NT2/D1 (cell line): ENCODE results near the gene NAA15.
"Not testable (repeated sequence)": the region's sequence is repeated elsewhere in the genome, so short reads cannot be mapped to it uniquely, and the experiment has no call there.

Experiments used
- DNase-seq: peaks from one replicate; pipeline ENCODE4 v3.0.0-alpha.2; 2011; ENCODE audit warnings: low read depth, low spot score
- H3K27me3 ChIP-seq: 2 replicates; pipeline ENCODE4 v1.6.0; 2011; ENCODE audit warnings: mild to moderate bottlenecking; ENCODE audit not compliant: insufficient read length, insufficient read depth
- H3K36me3 ChIP-seq: 2 replicates; pipeline ENCODE4 v1.6.1; 2011; ENCODE audit warnings: mild to moderate bottlenecking, low read length, mixed read lengths; ENCODE audit not compliant: insufficient read depth, insufficient read length
- H3K4me1 ChIP-seq: 2 replicates; pipeline ENCODE4 v1.5.1; 2011; ENCODE audit not compliant: insufficient read depth, insufficient read length
- H3K4me3 ChIP-seq: 2 replicates; pipeline ENCODE4 v1.5.1; 2011; ENCODE audit warnings: low read depth; ENCODE audit not compliant: insufficient read length
- H3K9ac ChIP-seq: 2 replicates; pipeline ENCODE4 v1.6.0; 2011; ENCODE audit warnings: low read depth; ENCODE audit not compliant: insufficient read length
- H3K9me3 ChIP-seq: 2 replicates; pipeline ENCODE4 v1.5.1; 2011; ENCODE audit warnings: mild to moderate bottlenecking, low read length; ENCODE audit not compliant: insufficient read depth
- SUZ12 ChIP-seq: IDR thresholded peaks from 2 replicates; pipeline ENCODE4 v1.6.1; 2011; ENCODE audit not compliant: insufficient read length, insufficient read depth; ENCODE audit errors: extremely low read depth
- YY1 ChIP-seq: IDR thresholded peaks from 2 replicates; pipeline ENCODE4 v1.6.1; 2011; ENCODE audit not compliant: insufficient read length, insufficient read depth
- ZNF274 ChIP-seq: IDR thresholded peaks from 2 replicates; pipeline ENCODE4 v1.6.1; 2011; ENCODE audit warnings: mild to moderate bottlenecking, low read depth, low read length

NAA15 gene

GRCh38 chr4:139300431-139301112 lies 733 bp upstream of the NAA15 start:
- H3K27me3 ChIP-seq = no peaks in the 10 kb centered on the region
- peak overlapping the region; percentile 91 for H3K9ac ChIP-seq
- H3K4me1 ChIP-seq = no peaks in the 10 kb centered on the region
- TF ChIP-seq YY1 = no peak
- TF ChIP-seq ZNF274 = no peak
- no peak for TF ChIP-seq SUZ12
- peaks cover 6% of the 10 kb centered on the region; the same call in 1 of the 2 replicates for H3K9me3 ChIP-seq
- peak overlapping the region; percentile 93 for H3K4me3 ChIP-seq
- peaks cover 16% of the 10 kb centered on the region for H3K36me3 ChIP-seq
- no peak for DNase-seq

- Histone ChIP-seq H3K36me3 (peaks cover 24% of the 10 kb centered on the region), H3K27me3 (no peaks in the 10 kb centered on the region), H3K9ac (peak within 1 kb of the TSS; percentile 98), H3K4me3 (peak within 1 kb of the TSS; percentile 93), H3K9me3 (peaks cover 6% of the 10 kb centered on the region; the same call in 1 of the 2 replicates), H3K4me1 (no peaks in the 10 kb centered on the region)
- DNase-seq = no peak
- no peak for TF ChIP-seq SUZ12
- TF ChIP-seq ZNF274 = no peak
- TF ChIP-seq YY1 = no peak
Observed at GRCh38 chr4:139301821-139302611, 711 bp downstream of the NAA15 start, which contains the start of gene NDUFC1. Gene NDUFC1 (minus strand): TSS chr4:139302477. CDS start chr4:139295798, 6,679 bp downstream.

DNA sequence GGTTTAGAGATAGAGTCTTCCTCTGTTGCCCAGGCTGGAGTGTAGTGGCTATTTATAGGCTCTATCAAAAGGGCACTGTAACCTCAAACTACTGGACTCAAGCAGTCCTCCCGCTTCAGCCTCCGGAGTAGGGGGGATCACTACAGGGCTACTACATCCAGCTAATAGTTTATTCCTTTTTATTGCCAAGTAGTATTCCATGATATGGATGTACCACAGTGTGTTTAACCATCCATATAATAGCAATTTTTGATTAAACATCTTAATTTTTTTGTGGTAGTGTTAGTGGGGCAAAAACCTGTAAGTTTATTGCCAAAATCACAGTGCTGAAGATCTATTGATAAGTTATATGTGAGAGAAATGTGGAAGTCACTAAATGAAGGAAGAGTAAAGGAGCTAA lies 3.6 kb downstream of the NAA15 start:
- Histone ChIP-seq H3K9ac (no peak overlapping the region), H3K27me3 (no peaks in the 10 kb centered on the region), H3K36me3 (peaks cover 30% of the 10 kb centered on the region), H3K4me3 (no peak overlapping the region), H3K4me1 (no peaks in the 10 kb centered on the region), H3K9me3 (peaks cover 6% of the 10 kb centered on the region; the same call in 1 of the 2 replicates)
- no peak for DNase-seq
- TF ChIP-seq SUZ12 (no peak), ZNF274 (no peak), YY1 (no peak)

GRCh38 chr4:139311909-139312308 lies 10.6 kb downstream of the NAA15 start:
- no peak for DNase-seq
- Histone ChIP-seq H3K4me1 (peaks cover 4% of the 10 kb centered on the region), H3K4me3 (no peak overlapping the region), H3K9me3 (no peaks in the 10 kb centered on the region), H3K27me3 (no peaks in the 10 kb centered on the region), H3K36me3 (peaks cover 6% of the 10 kb centered on the region), H3K9ac (no peak overlapping the region)
- TF ChIP-seq ZNF274 = no peak
- TF ChIP-seq SUZ12 = no peak
- no peak for TF ChIP-seq YY1

DNA sequence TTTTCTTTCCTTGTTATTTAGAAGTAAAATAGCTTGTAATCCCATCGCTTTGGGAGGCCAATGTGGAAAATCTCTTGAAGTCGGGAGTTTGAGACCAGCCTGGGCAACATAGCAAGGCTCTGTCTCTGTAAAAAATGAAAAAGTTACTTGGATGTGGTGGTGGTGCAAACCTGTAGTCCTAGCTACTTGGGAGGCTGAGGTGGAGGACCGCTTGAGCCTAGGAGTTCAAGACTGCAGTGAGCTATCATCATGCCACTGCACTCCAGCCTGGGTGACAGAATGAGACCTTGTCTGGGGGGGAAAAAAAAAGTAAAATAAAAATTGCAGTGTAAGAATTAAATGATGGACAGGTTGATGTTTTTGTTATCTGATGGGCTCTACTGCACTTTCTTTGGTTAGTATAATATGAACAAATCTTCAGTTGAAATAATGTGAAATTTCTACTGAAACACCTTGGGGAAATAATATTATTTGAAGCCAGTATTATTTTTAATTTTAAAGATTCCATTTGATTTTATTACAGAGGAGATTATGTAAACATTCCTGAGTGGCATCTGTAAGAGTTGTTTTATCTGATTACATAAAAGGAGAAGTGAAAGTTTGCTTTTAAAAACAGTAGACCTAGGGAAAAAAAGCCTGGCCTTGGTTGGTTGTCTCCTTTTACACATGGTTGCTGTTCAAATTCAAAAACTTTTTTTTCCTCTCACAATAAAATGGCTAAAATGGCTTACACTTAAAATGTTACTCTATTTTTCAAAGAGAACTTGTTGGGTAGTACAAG lies 11.4 kb downstream of the NAA15 start:
- no peak for DNase-seq
- no peaks in the 10 kb centered on the region for H3K27me3 ChIP-seq
- no peak for TF ChIP-seq ZNF274
- no peak for TF ChIP-seq SUZ12
- no peak for TF ChIP-seq YY1
- H3K4me3 ChIP-seq = no peak overlapping the region
- H3K9me3 ChIP-seq = no peaks in the 10 kb centered on the region
- H3K4me1 ChIP-seq = peaks cover 4% of the 10 kb centered on the region
- H3K36me3 ChIP-seq = peaks cover 4% of the 10 kb centered on the region
- no peak overlapping the region for H3K9ac ChIP-seq

GRCh38 chr4:139313414-139313813 lies 12.1 kb downstream of the NAA15 start:
- H3K27me3 ChIP-seq, H3K36me3 ChIP-seq, H3K9ac ChIP-seq, H3K9me3 ChIP-seq, H3K4me1 ChIP-seq, DNase-seq, H3K4me3 ChIP-seq: not testable (repeated sequence)
